Right lobe of liver (tissue), 4 donors: ENCODE measurements around the gene MYLK4.

Experiments
- POLR2A ChIP-seq: fragments of 450-650 bp; IDR thresholded peaks from one replicate; pipeline ENCODE4 v1.6.1; 2017; ENCODE audit warnings: antibody characterized with exemption, mild to moderate bottlenecking
- TF ChIP-seq, protein P1 (sequence below), 4 donors: fragments of 200-600 bp in 3 of 4; fragments of 450-650 bp in 1 of 4; IDR thresholded peaks; one replicate each; pipeline versions ENCODE4 v1.5.1 to v1.8.0; 2016 to 2022; ENCODE audit warnings: antibody characterized with exemption in 4 of 4, mild to moderate bottlenecking in 2 of 4
- donor health status: DM: no; HTN: no; CAD: no.
- donor health status: DM: no; HTN: no; CAD: no.
- donor health status: DM: no; HTN: yes; CAD: no.

GRCh38 chr6:2750832-2751231 lies at the start of gene MYLK4:
- TF ChIP-seq, protein P1, sequence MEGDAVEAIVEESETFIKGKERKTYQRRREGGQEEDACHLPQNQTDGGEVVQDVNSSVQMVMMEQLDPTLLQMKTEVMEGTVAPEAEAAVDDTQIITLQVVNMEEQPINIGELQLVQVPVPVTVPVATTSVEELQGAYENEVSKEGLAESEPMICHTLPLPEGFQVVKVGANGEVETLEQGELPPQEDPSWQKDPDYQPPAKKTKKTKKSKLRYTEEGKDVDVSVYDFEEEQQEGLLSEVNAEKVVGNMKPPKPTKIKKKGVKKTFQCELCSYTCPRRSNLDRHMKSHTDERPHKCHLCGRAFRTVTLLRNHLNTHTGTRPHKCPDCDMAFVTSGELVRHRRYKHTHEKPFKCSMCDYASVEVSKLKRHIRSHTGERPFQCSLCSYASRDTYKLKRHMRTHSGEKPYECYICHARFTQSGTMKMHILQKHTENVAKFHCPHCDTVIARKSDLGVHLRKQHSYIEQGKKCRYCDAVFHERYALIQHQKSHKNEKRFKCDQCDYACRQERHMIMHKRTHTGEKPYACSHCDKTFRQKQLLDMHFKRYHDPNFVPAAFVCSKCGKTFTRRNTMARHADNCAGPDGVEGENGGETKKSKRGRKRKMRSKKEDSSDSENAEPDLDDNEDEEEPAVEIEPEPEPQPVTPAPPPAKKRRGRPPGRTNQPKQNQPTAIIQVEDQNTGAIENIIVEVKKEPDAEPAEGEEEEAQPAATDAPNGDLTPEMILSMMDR (IDR thresholded peaks at IDR 0.05) = no peak
- TF ChIP-seq POLR2A = no peak
